Nephron progenitor cell (in vitro differentiated cells): ENCODE measurements around the gene EXPH5.

ENCODE experiments used
- DNase-seq: peaks from one replicate; pipeline ENCODE4 v3.0.0; 2021
- H3K27ac Mint-ChIP-seq: 2 replicates; pipeline ENCODE4 v1.8.0; 2021; ENCODE audit warnings: mild to moderate bottlenecking, moderate library complexity, mixed read lengths
- H3K27me3 Mint-ChIP-seq: 2 replicates; pipeline ENCODE4 v1.8.0; 2021; ENCODE audit warnings: mild to moderate bottlenecking, low read depth, mixed read lengths; ENCODE audit not compliant: poor library complexity
- H3K36me3 Mint-ChIP-seq: 2 replicates; pipeline ENCODE4 v1.8.0; 2021; ENCODE audit warnings: low read depth, mixed read lengths
- H3K4me1 Mint-ChIP-seq: 2 replicates; pipeline ENCODE4 v1.8.0; 2021; ENCODE audit warnings: mixed read lengths
- H3K4me3 Mint-ChIP-seq: 2 replicates; pipeline ENCODE4 v1.8.0; 2021; ENCODE audit warnings: mild to moderate bottlenecking, moderate library complexity, mixed read lengths
- H3K9me3 Mint-ChIP-seq: 2 replicates; pipeline ENCODE4 v1.8.0; 2021; ENCODE audit warnings: mild to moderate bottlenecking, moderate library complexity, mixed read lengths
- CTCF ChIP-seq: fragments of 200-600 bp; sonication (generic); IDR thresholded peaks from 2 replicates; pipeline ENCODE4 v1.5.0; 2021; ENCODE audit warnings: antibody characterized with exemption

The EXPH5 gene

GRCh38 chr11:108508653-108509593 lies 84.6 kb downstream of the EXPH5 start:
- peaks cover 50% of the 10 kb centered on the region for H3K36me3 Mint-ChIP-seq
- H3K4me3 Mint-ChIP-seq, result no peak overlapping the region
- H3K4me1 Mint-ChIP-seq, result no peaks in the 10 kb centered on the region
- no peak overlapping the region for H3K27ac Mint-ChIP-seq
- no peak for TF ChIP-seq CTCF
- peaks cover 19% of the 10 kb centered on the region for H3K9me3 Mint-ChIP-seq
- H3K27me3 Mint-ChIP-seq, result peaks cover 2% of the 10 kb centered on the region
- DNase-seq, result no peak

DNA sequence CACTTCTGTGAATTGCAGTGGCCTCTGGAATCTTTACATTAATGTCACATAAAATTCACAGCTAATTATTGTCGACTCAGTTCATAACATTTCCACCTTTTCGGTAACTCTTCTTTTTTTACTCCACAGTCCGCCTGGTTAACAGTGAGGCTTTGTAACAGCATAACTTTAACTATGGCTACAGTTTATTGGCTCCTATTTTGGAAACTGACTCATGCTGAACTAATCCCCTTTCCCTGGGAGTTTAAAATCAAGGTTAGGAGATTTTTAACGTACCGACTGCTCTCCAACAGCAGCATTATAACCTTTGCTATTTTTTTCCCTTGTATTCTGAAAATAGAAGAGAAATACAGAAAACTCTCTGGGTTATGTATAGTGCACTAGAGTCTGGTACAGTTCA lies 92.2 kb downstream of the EXPH5 start:
- H3K36me3 Mint-ChIP-seq, result no peaks in the 10 kb centered on the region
- no peak for TF ChIP-seq CTCF
- no peaks in the 10 kb centered on the region for H3K9me3 Mint-ChIP-seq
- H3K27ac Mint-ChIP-seq, result no peak overlapping the region
- peaks cover 2% of the 10 kb centered on the region for H3K27me3 Mint-ChIP-seq
- DNase-seq, result no peak
- H3K4me1 Mint-ChIP-seq, result peaks cover 41% of the 10 kb centered on the region
- no peak overlapping the region for H3K4me3 Mint-ChIP-seq

DNA sequence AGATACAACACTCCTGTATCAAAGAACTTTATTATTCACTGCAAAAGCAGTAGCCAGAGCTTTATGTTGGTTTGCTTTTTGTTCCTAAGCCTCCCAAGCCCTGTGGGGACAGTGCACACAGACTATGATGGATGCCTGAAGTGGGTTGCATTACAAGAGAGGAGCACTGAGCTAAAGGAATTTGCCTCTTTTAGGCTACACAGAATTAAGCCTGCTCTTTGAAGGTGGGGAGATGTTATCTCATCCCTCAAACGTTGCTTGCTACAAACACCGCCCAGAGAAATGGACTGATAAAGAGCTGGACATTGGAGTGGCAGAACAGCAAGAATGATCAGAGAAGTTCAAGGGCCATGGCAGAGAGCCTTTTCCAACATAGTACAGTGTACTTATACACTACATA lies 92.8 kb downstream of the EXPH5 start:
- no peak for TF ChIP-seq CTCF
- no peaks in the 10 kb centered on the region for H3K9me3 Mint-ChIP-seq
- no peak overlapping the region for H3K27ac Mint-ChIP-seq
- no peak overlapping the region for H3K4me3 Mint-ChIP-seq
- H3K27me3 Mint-ChIP-seq, result peaks cover 2% of the 10 kb centered on the region
- DNase-seq, result no peak
- H3K36me3 Mint-ChIP-seq, result no peaks in the 10 kb centered on the region
- H3K4me1 Mint-ChIP-seq, result peaks cover 46% of the 10 kb centered on the region

DNA sequence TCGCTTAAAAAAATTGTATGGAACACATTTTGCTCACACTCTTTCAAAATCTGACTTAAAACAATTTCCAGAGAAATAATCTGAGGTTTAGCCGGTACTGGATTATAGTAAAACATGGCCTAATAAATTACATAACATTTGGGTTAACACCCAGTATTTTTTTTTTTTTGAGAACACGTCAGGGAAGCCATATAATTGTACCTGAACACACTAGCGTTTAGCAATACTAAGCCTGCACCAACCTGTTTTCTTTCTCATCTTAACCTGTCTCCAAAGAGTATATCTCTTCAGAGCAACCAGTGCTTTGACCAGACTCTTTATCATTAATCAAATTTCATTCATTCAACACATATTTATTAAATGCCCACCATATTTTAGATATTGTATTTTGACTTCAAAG lies 93.4 kb downstream of the EXPH5 start:
- H3K9me3 Mint-ChIP-seq, result no peaks in the 10 kb centered on the region
- no peak for TF ChIP-seq CTCF
- no peak overlapping the region for H3K4me3 Mint-ChIP-seq
- no peak for DNase-seq
- peaks cover 46% of the 10 kb centered on the region for H3K4me1 Mint-ChIP-seq
- peaks cover 2% of the 10 kb centered on the region for H3K27me3 Mint-ChIP-seq
- H3K27ac Mint-ChIP-seq, result no peak overlapping the region
- peaks cover 2% of the 10 kb centered on the region for H3K36me3 Mint-ChIP-seq

DNA sequence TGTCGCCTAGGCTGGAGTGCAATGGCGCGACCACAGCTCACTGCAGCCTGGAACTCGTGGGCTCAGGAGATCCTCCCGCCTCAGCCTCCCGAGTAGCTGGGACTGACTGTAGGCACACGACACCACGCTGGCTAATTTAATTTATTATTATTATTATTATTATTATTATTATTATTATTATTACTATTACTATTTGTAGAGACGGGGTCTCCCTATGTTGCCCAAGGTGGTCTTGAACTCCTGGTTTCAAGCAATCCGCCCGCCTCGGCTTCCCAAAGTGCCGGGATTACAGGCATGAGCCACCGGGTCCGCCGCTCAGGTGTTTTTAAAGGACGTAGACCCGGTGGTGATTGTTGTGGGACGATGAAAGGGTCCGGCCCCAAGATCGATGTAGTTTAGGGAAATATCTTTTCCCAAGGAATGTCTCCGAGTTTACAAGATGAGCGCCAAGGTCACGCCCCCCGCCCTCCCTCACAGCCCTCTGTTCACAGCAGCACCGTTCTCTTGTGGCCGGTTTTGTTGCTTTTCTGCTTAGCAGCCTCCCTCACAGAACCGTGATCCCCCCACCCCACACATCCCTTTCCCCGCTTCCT lies 94.7 kb downstream of the EXPH5 start:
- H3K9me3 Mint-ChIP-seq, result no peaks in the 10 kb centered on the region
- peak overlapping the region; percentile 51 for H3K27ac Mint-ChIP-seq
- H3K4me1 Mint-ChIP-seq, result peaks cover 52% of the 10 kb centered on the region
- peak; percentile 18 for DNase-seq
- H3K36me3 Mint-ChIP-seq, result peaks cover 12% of the 10 kb centered on the region
- peaks cover 2% of the 10 kb centered on the region for H3K27me3 Mint-ChIP-seq
- TF ChIP-seq CTCF, result no peak
- peak overlapping the region; percentile 86 for H3K4me3 Mint-ChIP-seq
